ENCODE data around the gene ADCY2.
A peak's percentile ranks its signal among the peaks of the same experiment; 100 is the strongest.

The ADCY2 gene

DNA sequence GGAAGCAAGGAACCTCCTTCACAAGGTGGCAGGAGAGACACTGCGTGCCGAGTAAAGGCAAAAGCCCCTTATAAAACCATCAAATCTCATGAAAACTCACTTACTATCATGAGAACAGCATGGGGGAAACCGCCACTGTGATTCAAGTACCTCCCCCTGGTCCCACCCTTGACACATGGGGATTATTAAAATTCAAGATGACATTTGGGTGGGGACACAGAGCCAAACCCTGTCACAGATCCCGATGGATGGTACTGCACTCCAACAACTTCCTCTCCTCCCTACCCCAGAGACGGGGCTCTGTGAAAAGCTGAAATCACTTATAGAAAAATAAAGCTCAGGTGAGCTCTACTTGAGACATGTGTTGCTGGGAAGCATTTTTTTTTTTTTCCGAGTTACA is 10.3 kb upstream of the ADCY2 start:
- TF ChIP-seq, protein P1, sequence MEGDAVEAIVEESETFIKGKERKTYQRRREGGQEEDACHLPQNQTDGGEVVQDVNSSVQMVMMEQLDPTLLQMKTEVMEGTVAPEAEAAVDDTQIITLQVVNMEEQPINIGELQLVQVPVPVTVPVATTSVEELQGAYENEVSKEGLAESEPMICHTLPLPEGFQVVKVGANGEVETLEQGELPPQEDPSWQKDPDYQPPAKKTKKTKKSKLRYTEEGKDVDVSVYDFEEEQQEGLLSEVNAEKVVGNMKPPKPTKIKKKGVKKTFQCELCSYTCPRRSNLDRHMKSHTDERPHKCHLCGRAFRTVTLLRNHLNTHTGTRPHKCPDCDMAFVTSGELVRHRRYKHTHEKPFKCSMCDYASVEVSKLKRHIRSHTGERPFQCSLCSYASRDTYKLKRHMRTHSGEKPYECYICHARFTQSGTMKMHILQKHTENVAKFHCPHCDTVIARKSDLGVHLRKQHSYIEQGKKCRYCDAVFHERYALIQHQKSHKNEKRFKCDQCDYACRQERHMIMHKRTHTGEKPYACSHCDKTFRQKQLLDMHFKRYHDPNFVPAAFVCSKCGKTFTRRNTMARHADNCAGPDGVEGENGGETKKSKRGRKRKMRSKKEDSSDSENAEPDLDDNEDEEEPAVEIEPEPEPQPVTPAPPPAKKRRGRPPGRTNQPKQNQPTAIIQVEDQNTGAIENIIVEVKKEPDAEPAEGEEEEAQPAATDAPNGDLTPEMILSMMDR (IDR thresholded peaks at IDR 0.05; ENCODE audit: low read depth, low read length, missing control alignments): no peak
- in situ Hi-C loops (cut with HindIII; ENCODE audit: low sequenced_read_pairs): no loop called here
- no peak overlapping the region for H3K4me3 ChIP-seq (ENCODE audit: low read depth, low read length)
- DNase-seq (ENCODE audit: low read depth): no peak

DNA sequence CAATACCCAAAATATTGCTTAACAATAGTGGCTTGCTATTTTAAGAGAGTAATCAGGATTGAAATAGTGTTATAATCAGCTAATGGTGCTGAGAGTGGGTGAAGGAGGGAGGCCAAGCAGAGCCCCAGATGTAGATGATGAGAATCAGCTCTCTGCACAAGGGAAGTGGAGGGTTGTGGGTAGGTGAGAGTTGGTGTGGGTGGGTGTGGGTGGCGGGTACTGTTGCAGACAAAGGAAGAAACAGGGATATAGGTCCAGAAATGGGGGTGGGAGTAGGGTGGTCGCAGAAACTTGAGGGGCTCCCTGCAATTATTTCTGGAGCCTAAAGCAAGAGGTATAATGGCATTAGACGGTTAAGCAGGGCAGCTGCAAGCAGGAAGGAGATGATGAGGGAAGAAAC is 7.4 kb upstream of the ADCY2 start:
- in situ Hi-C loops (cut with HindIII; ENCODE audit: low sequenced_read_pairs): no loop called here
- no peak overlapping the region for H3K4me3 ChIP-seq (ENCODE audit: low read depth, low read length)
- DNase-seq (ENCODE audit: low read depth): no peak
- TF ChIP-seq, protein P1 (IDR thresholded peaks at IDR 0.05; ENCODE audit: low read depth, low read length, missing control alignments): no peak

DNA sequence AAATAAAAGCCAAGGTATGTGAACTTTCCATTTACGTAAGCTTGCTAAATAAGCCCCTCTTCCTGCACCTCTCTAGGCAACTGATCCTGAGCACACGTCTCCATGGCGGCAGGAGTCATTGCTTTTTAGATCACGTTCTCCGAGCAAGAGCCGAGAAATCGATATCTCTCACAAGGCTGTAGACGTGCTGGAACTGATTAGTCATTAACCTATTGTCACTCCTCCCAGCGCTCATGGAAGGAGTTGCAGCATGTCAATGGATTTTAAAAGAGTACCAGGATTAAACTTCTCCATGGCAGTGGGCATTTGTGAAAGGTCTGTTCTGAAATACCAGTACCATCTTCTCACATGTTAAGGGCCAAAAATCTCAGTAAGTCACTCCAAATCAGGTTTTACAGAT is 4.7 kb upstream of the ADCY2 start:
- no peak for DNase-seq (ENCODE audit: low read depth)
- no peak overlapping the region for H3K4me3 ChIP-seq (ENCODE audit: low read depth, low read length)
- TF ChIP-seq, protein P1 (IDR thresholded peaks at IDR 0.05; ENCODE audit: low read depth, low read length, missing control alignments): peak; percentile 33
- in situ Hi-C loops (cut with HindIII; ENCODE audit: low sequenced_read_pairs): no loop called here

DNA sequence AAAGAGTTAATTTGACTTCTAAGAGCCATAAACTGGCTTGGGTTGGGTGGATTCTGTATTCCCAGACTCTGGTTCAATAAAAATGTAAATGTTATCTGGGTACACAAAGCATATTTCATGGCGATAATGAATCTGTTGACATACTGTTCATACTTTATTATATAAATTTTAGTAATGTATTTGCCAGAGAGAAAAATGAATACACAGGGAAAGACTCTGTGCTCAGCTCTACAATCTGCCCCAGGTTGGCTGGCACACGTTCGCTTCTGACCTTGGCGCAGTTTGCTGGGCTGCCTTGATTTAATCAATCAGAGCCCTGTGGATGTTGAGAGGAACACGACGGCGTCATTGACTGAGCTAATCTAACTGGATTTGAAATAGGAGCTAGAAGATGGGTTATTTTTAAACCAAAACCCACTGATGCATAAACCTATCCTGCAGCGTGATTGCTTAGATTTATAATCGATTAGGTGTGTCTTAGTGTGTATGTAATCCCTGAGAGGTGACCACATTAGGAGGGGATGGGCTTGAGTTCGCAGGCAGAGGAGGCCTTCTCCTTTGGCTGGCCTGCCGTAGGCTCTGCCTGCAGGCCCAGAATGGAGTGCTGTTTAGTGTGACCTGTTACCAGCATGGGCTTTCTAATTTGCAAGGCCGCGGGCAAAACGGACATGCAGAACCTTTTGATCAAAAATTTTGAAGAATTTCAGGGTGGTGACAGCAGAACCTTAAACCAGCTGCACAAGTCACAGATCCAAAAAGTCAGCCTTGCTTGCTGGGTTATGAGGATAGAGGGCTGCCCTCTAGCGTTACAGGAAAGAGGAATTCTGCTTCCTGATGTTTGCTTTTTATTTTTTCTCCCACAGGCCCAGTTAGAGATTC is 3.9 kb upstream of the ADCY2 start:
- in situ Hi-C loops (cut with HindIII; ENCODE audit: low sequenced_read_pairs): no loop called here
- peak; percentile 33 for DNase-seq (ENCODE audit: low read depth)
- TF ChIP-seq, protein P1 (IDR thresholded peaks at IDR 0.05; ENCODE audit: low read depth, low read length, missing control alignments): peak; percentile 80
- H3K4me3 ChIP-seq (ENCODE audit: low read depth, low read length): no peak overlapping the region

DNA sequence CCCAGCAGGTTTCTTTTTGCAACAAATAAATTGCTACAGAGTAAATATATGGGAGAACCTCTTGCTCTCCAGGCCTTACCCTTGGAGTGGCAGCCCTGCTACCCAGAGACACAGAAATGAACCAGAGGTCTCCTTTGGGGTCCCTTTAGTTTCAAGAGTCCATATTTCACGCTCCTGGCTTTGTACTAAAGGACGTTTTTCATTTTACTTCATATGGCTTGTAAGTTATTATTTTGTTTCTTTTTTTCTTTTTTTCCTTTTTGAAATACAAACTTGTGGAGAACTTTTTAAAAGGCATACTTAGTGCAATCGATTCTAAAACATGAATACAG is 3.3 kb upstream of the ADCY2 start:
- no peak for DNase-seq (ENCODE audit: low read depth)
- no peak overlapping the region for H3K4me3 ChIP-seq (ENCODE audit: low read depth, low read length)
- in situ Hi-C loops (cut with HindIII; ENCODE audit: low sequenced_read_pairs): no loop called here
- TF ChIP-seq, protein P1 (IDR thresholded peaks at IDR 0.05; ENCODE audit: low read depth, low read length, missing control alignments): no peak

DNA sequence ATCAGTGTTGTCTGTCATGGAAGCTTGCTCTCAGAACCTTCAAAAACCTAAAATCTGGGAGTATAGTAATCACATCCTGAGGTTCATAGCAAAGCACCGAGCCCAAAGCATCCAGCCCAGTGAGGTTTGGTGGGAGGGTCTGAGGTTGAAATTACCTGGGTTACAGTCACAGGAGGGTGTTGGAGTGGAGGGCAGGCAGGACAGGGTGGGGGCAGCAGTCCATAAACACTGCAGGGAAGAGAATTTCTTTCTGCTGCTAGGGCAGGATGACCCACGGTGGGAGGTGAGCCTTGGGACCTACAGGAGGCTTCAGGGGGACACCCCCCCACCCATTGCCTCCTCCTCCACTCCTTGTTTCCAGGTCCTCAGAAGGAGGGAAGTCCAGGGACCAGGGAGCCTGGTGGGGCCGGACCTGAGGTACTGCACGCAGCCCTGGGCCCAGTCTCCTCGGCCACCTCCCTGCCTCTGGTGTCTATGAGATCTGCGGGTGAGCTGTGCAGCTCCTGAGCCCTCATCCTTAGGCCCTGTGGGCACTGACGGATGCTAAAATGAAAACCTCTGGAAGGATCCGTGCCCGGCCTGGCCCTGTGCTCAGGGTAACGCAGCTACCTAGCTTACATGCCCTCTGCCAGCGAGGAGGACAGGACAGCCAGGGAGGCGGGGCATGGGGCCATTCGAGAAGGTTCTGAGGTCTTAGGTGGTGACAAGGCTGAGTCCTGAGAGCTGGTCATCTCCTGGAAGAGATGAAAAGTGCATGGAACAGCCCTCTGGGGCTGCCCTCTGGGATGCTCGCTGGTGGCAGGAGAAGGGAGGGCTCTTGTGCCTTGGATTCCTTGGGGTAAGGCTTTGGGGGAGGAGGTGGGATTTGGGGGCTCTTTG is 1.8 kb upstream of the ADCY2 start:
- no peak for DNase-seq (ENCODE audit: low read depth)
- H3K4me3 ChIP-seq (ENCODE audit: low read depth, low read length): no peak overlapping the region
- in situ Hi-C loops (cut with HindIII; ENCODE audit: low sequenced_read_pairs): no loop called here
- TF ChIP-seq, protein P1 (IDR thresholded peaks at IDR 0.05; ENCODE audit: low read depth, low read length, missing control alignments): no peak

Data from astrocyte of the cerebellum (primary cell).